ENCODE measurements around the gene ANKRD55.
"Not testable (repeated sequence)": the region's sequence is repeated elsewhere in the genome, so short reads cannot be mapped to it uniquely, and the experiment has no call there.

ANKRD55 gene

GRCh38 chr5:56154732-56155484 is 78.2 kb downstream of the ANKRD55 start:
- Histone ChIP-seq H3K4me1 (ENCODE audit: control insufficient read depth in 1 of 2, insufficient read depth in 2 of 2, low read length in 2 of 2) (peaks cover 0 to 4% of the 10 kb centered on the region in 2 donors), H3K36me3 (ENCODE audit: control insufficient read depth in 1 of 2, insufficient read depth in 2 of 2, low read length in 2 of 2) (no peaks in the 10 kb centered on the region), H3K27me3 (ENCODE audit: low read depth, low read length) (no peaks in the 10 kb centered on the region), H3K27ac (ENCODE audit: low read length) (no peak overlapping the region), H3K9me3 (ENCODE audit: control insufficient read depth in 1 of 2, low read length in 2 of 2) (no peaks in the 10 kb centered on the region), H3K4me3 (ENCODE audit: low read depth in 1 of 2, low read length in 2 of 2) (no peak overlapping the region)

GRCh38 chr5:56152437-56152836 is 80.7 kb downstream of the ANKRD55 start:
- Histone ChIP-seq H3K9me3 (ENCODE audit: control insufficient read depth in 1 of 2, low read length in 2 of 2) (no peaks in the 10 kb centered on the region), H3K4me3 (ENCODE audit: low read depth in 1 of 2, low read length in 2 of 2) (no peak overlapping the region), H3K36me3 (ENCODE audit: control insufficient read depth in 1 of 2, insufficient read depth in 2 of 2, low read length in 2 of 2) (no peaks in the 10 kb centered on the region), H3K27me3 (ENCODE audit: low read depth, low read length) (no peaks in the 10 kb centered on the region), H3K4me1 (ENCODE audit: control insufficient read depth in 1 of 2, insufficient read depth in 2 of 2, low read length in 2 of 2) (peaks cover 0 to 4% of the 10 kb centered on the region in 2 donors), H3K27ac (ENCODE audit: low read length) (peak overlapping the region; percentile 1)

GRCh38 chr5:56150756-56151155 is 82.4 kb downstream of the ANKRD55 start:
- H3K27me3 ChIP-seq (ENCODE audit: low read depth, low read length); H3K27ac ChIP-seq (ENCODE audit: low read length); H3K36me3 ChIP-seq (ENCODE audit: control insufficient read depth in 1 of 2, insufficient read depth in 2 of 2, low read length in 2 of 2); H3K4me3 ChIP-seq (ENCODE audit: low read depth in 1 of 2, low read length in 2 of 2); H3K4me1 ChIP-seq (ENCODE audit: control insufficient read depth in 1 of 2, insufficient read depth in 2 of 2, low read length in 2 of 2); H3K9me3 ChIP-seq (ENCODE audit: control insufficient read depth in 1 of 2, low read length in 2 of 2): not testable (repeated sequence)

GRCh38 chr5:56148453-56148971 is 84.6 kb downstream of the ANKRD55 start:
- H3K27ac ChIP-seq (ENCODE audit: low read length), result no peak overlapping the region
- H3K4me1 ChIP-seq (ENCODE audit: control insufficient read depth in 1 of 2, insufficient read depth in 2 of 2, low read length in 2 of 2), result peaks cover 0 to 4% of the 10 kb centered on the region in 2 donors
- H3K36me3 ChIP-seq (ENCODE audit: control insufficient read depth in 1 of 2, insufficient read depth in 2 of 2, low read length in 2 of 2), result no peaks in the 10 kb centered on the region
- no peak overlapping the region for H3K4me3 ChIP-seq (ENCODE audit: low read depth in 1 of 2, low read length in 2 of 2)
- H3K27me3 ChIP-seq (ENCODE audit: low read depth, low read length), result no peaks in the 10 kb centered on the region
- no peaks in the 10 kb centered on the region for H3K9me3 ChIP-seq (ENCODE audit: control insufficient read depth in 1 of 2, low read length in 2 of 2)

- Histone ChIP-seq H3K36me3 (ENCODE audit: control insufficient read depth in 1 of 2, insufficient read depth in 2 of 2, low read length in 2 of 2) (no peaks in the 10 kb centered on the region), H3K27ac (ENCODE audit: low read length) (no peak overlapping the region), H3K27me3 (ENCODE audit: low read depth, low read length) (no peaks in the 10 kb centered on the region), H3K9me3 (ENCODE audit: control insufficient read depth in 1 of 2, low read length in 2 of 2) (no peaks in the 10 kb centered on the region), H3K4me3 (ENCODE audit: low read depth in 1 of 2, low read length in 2 of 2) (no peak overlapping the region), H3K4me1 (ENCODE audit: control insufficient read depth in 1 of 2, insufficient read depth in 2 of 2, low read length in 2 of 2) (peaks cover 0 to 4% of the 10 kb centered on the region in 2 donors)
Observed at GRCh38 chr5:56147659-56148230, 85.4 kb downstream of the ANKRD55 start.

- H3K4me3 ChIP-seq (ENCODE audit: low read depth in 1 of 2, low read length in 2 of 2), result no peak overlapping the region
- peaks cover 0 to 1% of the 10 kb centered on the region in 2 donors for H3K4me1 ChIP-seq (ENCODE audit: control insufficient read depth in 1 of 2, insufficient read depth in 2 of 2, low read length in 2 of 2)
- no peaks in the 10 kb centered on the region for H3K27me3 ChIP-seq (ENCODE audit: low read depth, low read length)
- no peaks in the 10 kb centered on the region for H3K36me3 ChIP-seq (ENCODE audit: control insufficient read depth in 1 of 2, insufficient read depth in 2 of 2, low read length in 2 of 2)
- H3K9me3 ChIP-seq (ENCODE audit: control insufficient read depth in 1 of 2, low read length in 2 of 2), result no peaks in the 10 kb centered on the region
- no peak overlapping the region for H3K27ac ChIP-seq (ENCODE audit: low read length)
Observed at GRCh38 chr5:56147106-56147505, 86.0 kb downstream of the ANKRD55 start.

GRCh38 chr5:56146674-56147073 is 86.5 kb downstream of the ANKRD55 start:
- H3K4me1 ChIP-seq (ENCODE audit: control insufficient read depth in 1 of 2, insufficient read depth in 2 of 2, low read length in 2 of 2), result no peaks in the 10 kb centered on the region
- H3K4me3 ChIP-seq (ENCODE audit: low read depth in 1 of 2, low read length in 2 of 2), result no peak overlapping the region
- H3K36me3 ChIP-seq (ENCODE audit: control insufficient read depth in 1 of 2, insufficient read depth in 2 of 2, low read length in 2 of 2), result no peaks in the 10 kb centered on the region
- no peaks in the 10 kb centered on the region for H3K9me3 ChIP-seq (ENCODE audit: control insufficient read depth in 1 of 2, low read length in 2 of 2)
- H3K27me3 ChIP-seq (ENCODE audit: low read depth, low read length), result no peaks in the 10 kb centered on the region
- H3K27ac ChIP-seq (ENCODE audit: low read length), result no peak overlapping the region

GRCh38 chr5:56145511-56145910 is 87.6 kb downstream of the ANKRD55 start:
- H3K27ac ChIP-seq (ENCODE audit: low read length), result no peak overlapping the region
- no peaks in the 10 kb centered on the region for H3K9me3 ChIP-seq (ENCODE audit: control insufficient read depth in 1 of 2, low read length in 2 of 2)
- no peaks in the 10 kb centered on the region for H3K36me3 ChIP-seq (ENCODE audit: control insufficient read depth in 1 of 2, insufficient read depth in 2 of 2, low read length in 2 of 2)

DNA sequence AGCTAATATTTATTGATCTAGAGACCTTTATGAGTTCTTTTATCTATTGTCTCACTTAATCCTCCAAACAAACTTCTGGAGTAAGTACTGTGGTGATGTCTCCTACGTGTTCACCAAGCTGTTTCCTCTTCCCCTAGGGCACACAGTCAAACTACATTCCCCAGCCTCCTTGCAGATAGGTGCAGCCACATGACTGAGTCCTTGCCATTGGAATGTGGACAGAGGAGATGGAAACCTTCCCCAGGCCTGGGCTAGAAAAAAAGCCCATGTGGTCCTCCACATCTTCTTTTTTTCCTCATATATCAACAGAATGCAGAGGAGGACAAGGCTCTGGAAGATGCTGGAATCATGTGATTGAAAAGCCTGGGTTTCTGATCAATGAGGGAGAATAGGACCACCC is 88.0 kb downstream of the ANKRD55 start:
- Histone ChIP-seq H3K4me1 (ENCODE audit: control insufficient read depth in 1 of 2, insufficient read depth in 2 of 2, low read length in 2 of 2) (no peaks in the 10 kb centered on the region), H3K27ac (ENCODE audit: low read length) (no peak overlapping the region), H3K4me3 (ENCODE audit: low read depth in 1 of 2, low read length in 2 of 2) (no peak overlapping the region), H3K36me3 (ENCODE audit: control insufficient read depth in 1 of 2, insufficient read depth in 2 of 2, low read length in 2 of 2) (no peaks in the 10 kb centered on the region), H3K27me3 (ENCODE audit: low read depth, low read length) (no peaks in the 10 kb centered on the region), H3K9me3 (ENCODE audit: control insufficient read depth in 1 of 2, low read length in 2 of 2) (no peaks in the 10 kb centered on the region)

More at GRCh38 chr5:56145511-56145910, 87.6 kb downstream of the ANKRD55 start:
- Histone ChIP-seq H3K27me3 (ENCODE audit: low read depth, low read length) (no peaks in the 10 kb centered on the region), H3K4me1 (ENCODE audit: control insufficient read depth in 1 of 2, insufficient read depth in 2 of 2, low read length in 2 of 2) (no peaks in the 10 kb centered on the region), H3K4me3 (ENCODE audit: low read depth in 1 of 2, low read length in 2 of 2) (no peak overlapping the region)

DNA sequence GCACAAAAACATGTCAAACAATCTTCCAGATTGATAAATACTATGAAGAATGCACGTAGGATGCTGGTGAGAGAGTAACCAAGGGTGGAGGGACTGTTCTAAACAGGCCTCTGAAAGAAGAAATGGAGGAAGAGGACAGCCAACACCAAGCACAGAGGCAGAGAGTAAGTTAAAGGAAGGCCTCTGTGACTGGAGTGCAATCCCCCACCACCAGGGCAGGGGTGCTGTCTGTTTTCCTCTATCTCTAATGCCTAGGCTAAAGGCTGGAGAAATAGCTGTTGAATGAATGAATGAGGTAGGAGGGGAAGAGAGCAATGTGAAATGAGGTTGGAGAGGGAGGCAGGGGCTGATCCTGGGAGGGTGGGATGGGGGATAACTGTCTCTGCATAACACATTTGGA is 88.9 kb downstream of the ANKRD55 start:
- H3K36me3 ChIP-seq (ENCODE audit: control insufficient read depth in 1 of 2, insufficient read depth in 2 of 2, low read length in 2 of 2), result no peaks in the 10 kb centered on the region
- no peak overlapping the region for H3K4me3 ChIP-seq (ENCODE audit: low read depth in 1 of 2, low read length in 2 of 2)
- H3K4me1 ChIP-seq (ENCODE audit: control insufficient read depth in 1 of 2, insufficient read depth in 2 of 2, low read length in 2 of 2), result no peaks in the 10 kb centered on the region
- H3K27me3 ChIP-seq (ENCODE audit: low read depth, low read length), result no peaks in the 10 kb centered on the region
- H3K27ac ChIP-seq (ENCODE audit: low read length), result no peak overlapping the region
- H3K9me3 ChIP-seq (ENCODE audit: control insufficient read depth in 1 of 2, low read length in 2 of 2), result no peaks in the 10 kb centered on the region

- Histone ChIP-seq H3K4me1 (ENCODE audit: control insufficient read depth in 1 of 2, insufficient read depth in 2 of 2, low read length in 2 of 2) (no peaks in the 10 kb centered on the region), H3K36me3 (ENCODE audit: control insufficient read depth in 1 of 2, insufficient read depth in 2 of 2, low read length in 2 of 2) (no peaks in the 10 kb centered on the region), H3K4me3 (ENCODE audit: low read depth in 1 of 2, low read length in 2 of 2) (no peak overlapping the region), H3K27me3 (ENCODE audit: low read depth, low read length) (no peaks in the 10 kb centered on the region), H3K9me3 (ENCODE audit: control insufficient read depth in 1 of 2, low read length in 2 of 2) (no peaks in the 10 kb centered on the region), H3K27ac (ENCODE audit: low read length) (no peak overlapping the region)
Observed at GRCh38 chr5:56143373-56143714, 89.8 kb downstream of the ANKRD55 start.

All from muscle layer of duodenum (tissue), 2 donors.